ENCODE measurements around the gene SQSTM1.

DNA sequence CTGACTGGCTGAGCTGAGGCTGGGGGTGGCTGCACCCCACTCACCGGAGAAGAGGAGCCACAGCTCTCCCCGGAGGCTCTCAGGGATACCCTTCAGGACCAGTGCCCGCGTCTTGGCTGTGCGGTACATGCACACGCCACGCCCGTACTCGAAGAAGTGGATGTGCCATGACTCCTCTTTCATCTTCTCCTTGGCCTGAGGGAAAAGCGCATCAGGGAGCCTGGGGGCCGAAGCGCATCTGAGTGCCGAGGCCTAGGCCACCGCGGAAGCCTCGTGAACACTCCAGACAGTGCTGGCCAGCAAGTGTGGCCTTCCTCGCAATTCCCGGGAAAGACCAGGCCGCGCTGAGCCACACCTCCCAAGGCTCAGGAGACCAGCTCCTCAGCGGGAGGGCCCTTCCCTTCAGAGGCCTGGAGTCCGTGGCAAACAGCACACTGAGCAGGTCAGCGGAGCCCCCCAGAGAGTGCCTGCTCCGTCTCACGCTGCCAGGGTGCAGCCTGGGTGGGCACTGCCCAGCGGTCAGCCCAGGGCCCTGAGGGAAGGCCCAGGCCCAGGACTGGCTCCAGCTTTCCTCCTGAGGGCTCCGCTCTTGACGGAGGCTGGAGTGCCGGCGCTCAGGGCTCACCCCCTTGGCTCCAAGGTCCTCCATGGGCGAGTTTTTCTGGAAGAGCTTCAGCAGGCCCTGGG is 58.4 kb downstream of the SQSTM1 start:
- TF ChIP-seq SMC3 (IDR thresholded peaks at IDR 0.05; ENCODE audit: low read depth, low read length) (no peak), SIN3A (IDR thresholded peaks at IDR 0.05; ENCODE audit: borderline replicate concordance, low read depth, low read length) (no peak), CTCF (IDR thresholded peaks at IDR 0.05) (no peak), CHD2 (IDR thresholded peaks at IDR 0.05; ENCODE audit: low read length, partially characterized antibody) (no peak), MXI1 (IDR thresholded peaks at IDR 0.05; ENCODE audit: low read depth, low read length) (no peak), RAD21 (IDR thresholded peaks at IDR 0.05; ENCODE audit: low read length) (no peak), RCOR1 (IDR thresholded peaks at IDR 0.05; ENCODE audit: low read length) (no peak), REST (IDR thresholded peaks at IDR 0.05; ENCODE audit: low read depth, low read length) (no peak)

All from SK-N-SH (cell line).